Kasumi-1 (cell line): ENCODE measurements around the gene PIK3R3.

ENCODE experiments used
- DNase-seq, 2 experiments: peaks; one replicate each; lab custom pipeline; 2025; lab: John Stamatoyannopoulos, UW

The PIK3R3 gene

GRCh38 chr1:46065405-46065804 lies 67.0 kb downstream of the PIK3R3 start:
- peak; percentile 40 to 50 for DNase-seq

- no peak for DNase-seq
These were observed 67.7 kb downstream of the PIK3R3 start for GRCh38 chr1:46064708-46065107.

GRCh38 chr1:46062651-46063319 lies 69.6 kb downstream of the PIK3R3 start:
- no peak for DNase-seq

GRCh38 chr1:46061146-46061545 lies 71.3 kb downstream of the PIK3R3 start:
- no peak for DNase-seq

GRCh38 chr1:46058936-46059335 lies 73.5 kb downstream of the PIK3R3 start:
- DNase-seq: no peak

GRCh38 chr1:46057781-46058180 lies 74.6 kb downstream of the PIK3R3 start:
- DNase-seq: no peak

- DNase-seq: peak in 1 of 2 experiments; percentile 9
These were observed 75.2 kb downstream of the PIK3R3 start for GRCh38 chr1:46057215-46057614.

GRCh38 chr1:46056325-46056724 lies 76.1 kb downstream of the PIK3R3 start:
- no peak for DNase-seq

- no peak for DNase-seq
These were observed 78.7 kb downstream of the PIK3R3 start for GRCh38 chr1:46053734-46054133.

GRCh38 chr1:46044116-46044515 lies 88.3 kb downstream of the PIK3R3 start:
- no peak for DNase-seq

- peak; percentile 90 to 94 for DNase-seq
These were observed 88.9 kb downstream of the PIK3R3 start for GRCh38 chr1:46043458-46044017.

- no peak for DNase-seq
These were observed 90.5 kb downstream of the PIK3R3 start for GRCh38 chr1:46041974-46042373.

GRCh38 chr1:46041551-46041950 lies 90.9 kb downstream of the PIK3R3 start:
- DNase-seq: no peak

GRCh38 chr1:46039571-46040052 lies 92.8 kb downstream of the PIK3R3 start:
- DNase-seq: no peak

- DNase-seq: peak; percentile 77 to 83
These were observed 95.3 kb downstream of the PIK3R3 start for GRCh38 chr1:46036894-46037839.

- no peak for DNase-seq
These were observed 97.6 kb downstream of the PIK3R3 start for GRCh38 chr1:46034601-46035516.

GRCh38 chr1:46030876-46031660 lies 101.4 kb downstream of the PIK3R3 start:
- DNase-seq: no peak

GRCh38 chr1:46030074-46030870 lies 102.2 kb downstream of the PIK3R3 start:
- no peak for DNase-seq

- DNase-seq: no peak
These were observed 104.4 kb downstream of the PIK3R3 start for GRCh38 chr1:46027788-46028573.
